ENCODE measurements around the gene INPP4B. TPM values are rescaled to one million over a fixed set of nuclear protein-coding genes. Genes with fewer than 3 reads are reported as not detected.

INPP4B gene
- total RNA-seq, 1 experiment from 2014 or later: 17.6 TPM

GRCh38 chr4:142316913-142317312 is 529.2 kb downstream of the INPP4B start:
- no peak for DNase-seq (ENCODE audit: unreplicated experiment)
- no TSS peak for BruUV-seq (replicated peaks)
- Mint-ChIP-seq H3K36me3 (ENCODE audit: insufficient read depth, unreplicated experiment) (peaks cover 5% of the 10 kb centered on the region), H3K27me3 (ENCODE audit: insufficient read depth, unreplicated experiment) (no peaks in the 10 kb centered on the region), H3K27ac (ENCODE audit: low read depth, unreplicated experiment) (no peak overlapping the region), H3K9me3 (ENCODE audit: unreplicated experiment) (no peaks in the 10 kb centered on the region), H3K4me1 (ENCODE audit: insufficient read depth, unreplicated experiment) (no peaks in the 10 kb centered on the region), H3K4me3 (ENCODE audit: unreplicated experiment) (no peak overlapping the region)
- ChIA-PET CTCF (no interaction called here), POLR2A (no interaction called here)
- TF ChIP-seq CTCF (IDR thresholded peaks at IDR 0.05; ENCODE audit: unreplicated experiment): no peak
- intact Hi-C loops (cut with micrococcal nuclease): no loop called here

GRCh38 chr4:142316025-142316424 is 530.1 kb downstream of the INPP4B start:
- POLR2A ChIA-PET: interaction anchor here (0.6 kb wide), 1 partner anchor 233 kb away, joined by 3 read pairs; no protein-coding TSS in a partner anchor
- Mint-ChIP-seq H3K27ac (ENCODE audit: low read depth, unreplicated experiment) (no peak overlapping the region), H3K36me3 (ENCODE audit: insufficient read depth, unreplicated experiment) (peaks cover 5% of the 10 kb centered on the region)

GRCh38 chr4:142314686-142315085 is 531.4 kb downstream of the INPP4B start:
- Mint-ChIP-seq H3K27me3 (ENCODE audit: insufficient read depth, unreplicated experiment) (no peaks in the 10 kb centered on the region), H3K9me3 (ENCODE audit: unreplicated experiment) (no peaks in the 10 kb centered on the region), H3K27ac (ENCODE audit: low read depth, unreplicated experiment) (no peak overlapping the region), H3K4me3 (ENCODE audit: unreplicated experiment) (no peak overlapping the region), H3K36me3 (ENCODE audit: insufficient read depth, unreplicated experiment) (peaks cover 11% of the 10 kb centered on the region), H3K4me1 (ENCODE audit: insufficient read depth, unreplicated experiment) (no peaks in the 10 kb centered on the region)
- POLR2A ChIA-PET: no interaction called here
- DNase-seq (ENCODE audit: unreplicated experiment): no peak
- CTCF ChIA-PET: no interaction called here
- intact Hi-C loops (cut with micrococcal nuclease): no loop called here
- BruUV-seq (replicated peaks): no TSS peak
- no peak for TF ChIP-seq CTCF (IDR thresholded peaks at IDR 0.05; ENCODE audit: unreplicated experiment)

More at GRCh38 chr4:142316025-142316424, 530.1 kb downstream of the INPP4B start:
- no peak for TF ChIP-seq CTCF (IDR thresholded peaks at IDR 0.05; ENCODE audit: unreplicated experiment)
- no TSS peak for BruUV-seq (replicated peaks)
- Mint-ChIP-seq H3K4me1 (ENCODE audit: insufficient read depth, unreplicated experiment) (no peaks in the 10 kb centered on the region), H3K27me3 (ENCODE audit: insufficient read depth, unreplicated experiment) (no peaks in the 10 kb centered on the region), H3K4me3 (ENCODE audit: unreplicated experiment) (no peak overlapping the region), H3K9me3 (ENCODE audit: unreplicated experiment) (no peaks in the 10 kb centered on the region)
- no peak for DNase-seq (ENCODE audit: unreplicated experiment)
- CTCF ChIA-PET: interaction anchor here (0.6 to 1.0 kb wide), 2 partner anchors 33 to 740 kb away, joined by 3 to 4 read pairs; no protein-coding TSS in a partner anchor
- intact Hi-C loops (cut with micrococcal nuclease): no loop called here

- Mint-ChIP-seq H3K27me3 (ENCODE audit: insufficient read depth, unreplicated experiment) (no peaks in the 10 kb centered on the region), H3K4me3 (ENCODE audit: unreplicated experiment) (no peak overlapping the region), H3K36me3 (ENCODE audit: insufficient read depth, unreplicated experiment) (peaks cover 12% of the 10 kb centered on the region), H3K4me1 (ENCODE audit: insufficient read depth, unreplicated experiment) (no peaks in the 10 kb centered on the region), H3K27ac (ENCODE audit: low read depth, unreplicated experiment) (no peak overlapping the region), H3K9me3 (ENCODE audit: unreplicated experiment) (no peaks in the 10 kb centered on the region)
- ChIA-PET CTCF (no interaction called here), POLR2A (no interaction called here)
- intact Hi-C loops (cut with micrococcal nuclease): no loop called here
- no TSS peak for BruUV-seq (replicated peaks)
- TF ChIP-seq CTCF (IDR thresholded peaks at IDR 0.05; ENCODE audit: unreplicated experiment): no peak
- no peak for DNase-seq (ENCODE audit: unreplicated experiment)
Observed at GRCh38 chr4:142314247-142314646, 531.9 kb downstream of the INPP4B start.
